ENCODE data around the gene SIGLEC14.
"Not testable (repeated sequence)": the region's sequence is repeated elsewhere in the genome, so short reads cannot be mapped to it uniquely, and the experiment has no call there.

SIGLEC14 gene

DNA sequence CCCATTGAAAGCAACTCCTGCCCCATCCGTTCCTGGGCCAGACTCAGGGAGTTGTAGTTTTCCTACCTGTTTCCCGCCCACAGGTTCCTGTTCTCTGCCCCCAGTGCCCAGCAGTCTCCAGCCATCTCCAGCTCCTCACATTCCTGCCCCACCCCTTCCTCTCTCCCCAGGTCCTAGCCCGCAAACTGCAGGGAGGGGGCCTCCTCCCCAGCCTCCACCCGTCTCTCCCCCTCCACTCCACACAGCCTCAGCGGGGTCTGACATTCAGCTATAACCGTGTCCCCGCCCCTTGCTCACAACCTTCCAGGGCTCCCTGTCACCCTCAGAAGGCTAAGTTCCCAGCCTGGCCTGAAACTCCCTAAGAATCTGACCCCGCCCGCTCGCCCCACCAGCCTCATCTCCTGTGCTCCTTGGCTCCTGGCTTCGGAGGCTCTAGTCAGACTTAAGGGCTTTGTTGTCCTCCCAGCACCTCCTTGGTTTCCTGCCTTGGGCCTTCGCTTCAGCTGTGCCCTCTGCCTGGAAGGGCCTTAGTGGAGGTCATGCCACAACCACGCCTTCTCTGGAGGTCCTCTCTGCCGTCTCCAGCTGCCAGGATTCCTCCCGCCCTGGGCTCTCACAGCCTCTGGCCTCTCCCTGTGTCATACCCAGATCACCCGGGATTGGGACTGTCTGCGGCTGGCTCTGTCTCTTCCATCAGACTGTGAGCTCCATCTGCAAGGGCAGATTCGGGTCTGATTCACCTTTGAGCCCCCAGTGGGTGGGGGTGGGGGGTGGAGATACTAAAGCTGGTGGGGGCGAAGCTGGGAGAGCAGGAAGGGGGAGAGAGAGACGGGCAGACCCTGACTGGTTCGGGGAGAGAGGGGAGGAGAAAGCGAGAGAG lies 41.4 kb upstream of the SIGLEC14 start:
- no peak for TF ChIP-seq CTCF (IDR thresholded peaks at IDR 0.05; ENCODE audit: insufficient read depth, low read depth, low read length, missing control alignments)
- H3K4me3 ChIP-seq (ENCODE audit: low read length): peak overlapping the region; percentile 85
- DNase-seq (ENCODE audit: low read depth): peak; percentile 42

- no peak overlapping the region for H3K4me3 ChIP-seq (ENCODE audit: low read length)
- DNase-seq (ENCODE audit: low read depth): peak; percentile 27
- TF ChIP-seq CTCF (IDR thresholded peaks at IDR 0.05; ENCODE audit: insufficient read depth, low read depth, low read length, missing control alignments): no peak
Measured at GRCh38 chr19:51686171-51686570, 39.5 kb upstream of the SIGLEC14 start.

DNA sequence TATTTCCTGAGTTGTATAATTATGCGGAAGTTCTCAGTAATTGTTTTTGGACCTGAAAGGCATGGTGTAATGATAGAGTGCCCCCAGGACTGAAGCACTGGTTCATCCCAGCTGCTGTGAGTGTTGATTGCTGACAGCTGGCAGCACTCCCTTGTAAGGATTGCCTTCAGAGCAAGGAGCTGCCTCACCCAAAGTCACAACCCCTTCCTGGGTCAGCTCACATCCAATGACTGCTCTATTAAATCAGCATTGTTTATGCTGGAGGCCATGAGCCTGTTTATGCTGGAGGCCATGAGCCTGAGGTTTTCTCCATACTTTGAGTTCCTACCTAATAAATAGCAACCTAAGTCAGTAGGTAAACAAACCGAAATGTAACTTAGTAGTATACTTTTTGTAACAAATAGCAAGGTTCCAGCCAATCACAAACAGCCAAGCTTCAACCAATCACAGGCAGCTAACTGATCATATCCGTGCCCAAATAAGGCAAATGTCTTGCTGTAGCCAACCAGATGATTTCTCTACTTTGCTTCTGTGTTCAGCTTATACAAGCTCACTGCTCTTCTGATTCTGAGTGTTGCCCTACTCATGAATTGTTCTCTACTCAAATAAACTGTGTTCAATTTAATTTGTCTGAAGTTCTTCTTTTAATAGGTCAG lies 34.8 kb upstream of the SIGLEC14 start:
- TF ChIP-seq CTCF (IDR thresholded peaks at IDR 0.05; ENCODE audit: insufficient read depth, low read depth, low read length, missing control alignments): no peak
- peak; percentile 15 for DNase-seq (ENCODE audit: low read depth)
- no peak overlapping the region for H3K4me3 ChIP-seq (ENCODE audit: low read length)

- no peak for TF ChIP-seq CTCF (IDR thresholded peaks at IDR 0.05; ENCODE audit: insufficient read depth, low read depth, low read length, missing control alignments)
- no peak overlapping the region for H3K4me3 ChIP-seq (ENCODE audit: low read length)
- DNase-seq (ENCODE audit: low read depth): no peak
Measured at GRCh38 chr19:51680474-51680873, 33.8 kb upstream of the SIGLEC14 start.

DNA sequence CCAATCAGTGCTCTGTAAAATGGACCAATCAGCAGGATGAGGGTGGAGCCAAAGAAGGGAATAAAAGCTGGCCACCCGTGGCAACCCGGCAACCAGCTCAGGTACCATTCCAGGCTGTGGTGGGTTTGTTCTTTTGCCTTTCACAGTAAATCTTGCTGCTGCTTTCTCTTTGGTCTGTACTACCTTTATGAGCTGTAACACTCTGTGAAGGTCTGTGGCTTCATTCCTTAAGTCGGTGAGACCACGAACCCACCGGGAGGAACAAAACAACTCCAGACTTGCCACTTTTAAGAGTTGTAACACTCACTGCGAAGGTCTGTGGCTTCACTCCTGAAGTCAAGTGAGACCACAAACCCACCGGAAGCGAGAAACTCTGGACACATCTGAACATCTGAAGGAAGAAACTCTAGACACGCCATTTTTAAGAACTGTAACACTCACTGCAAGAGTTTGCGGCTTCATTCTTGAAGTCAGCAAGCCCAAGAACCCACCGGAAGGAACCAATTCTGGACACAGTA lies 30.0 kb upstream of the SIGLEC14 start:
- DNase-seq (ENCODE audit: low read depth): no peak
- TF ChIP-seq CTCF (IDR thresholded peaks at IDR 0.05; ENCODE audit: insufficient read depth, low read depth, low read length, missing control alignments): no peak

GRCh38 chr19:51675911-51676565 lies 29.4 kb upstream of the SIGLEC14 start:
- peak; percentile 56 for DNase-seq (ENCODE audit: low read depth)
- H3K4me3 ChIP-seq (ENCODE audit: low read length): not testable (repeated sequence)
- peak; percentile 43 for TF ChIP-seq CTCF (IDR thresholded peaks at IDR 0.05; ENCODE audit: insufficient read depth, low read depth, low read length, missing control alignments)

More for the DNA sequence above, 30.0 kb upstream of the SIGLEC14 start:
- no peak overlapping the region for H3K4me3 ChIP-seq (ENCODE audit: low read length)
